Smooth muscle cell of trachea (primary cell): ENCODE measurements around the gene MERTK. TPM values are rescaled to one million over a fixed set of nuclear protein-coding genes. Genes with fewer than 3 reads are reported as not detected.

Experiments used
- total RNA-seq: library from RNA; depleted of rRNA; stranded (reverse); fragments of >200 nt; gene quantifications from 2 replicates; pipeline ENCODE4 v1.2.1, GENCODE V29; 2014

Gene MERTK
- 0.29 and 0.99 TPM in 2 replicates for total RNA-seq

GRCh38 chr2:111897924-111898702 is at the start of gene MERTK:
Gene MERTK (plus strand): TSS chr2:111898607. CDS start chr2:111898736, 129 bp downstream.

GRCh38 chr2:111883661-111884591 is 14.5 kb upstream of the MERTK start, which contains the start of gene ANAPC1:
Gene ANAPC1 (minus strand): TSS chr2:111884193. CDS start chr2:111880825, 3,368 bp downstream.

GRCh38 chr2:112054847-112055729 is 156.7 kb downstream of the MERTK start, which contains the start of gene TMEM87B:
Gene TMEM87B (plus strand): TSS chr2:112055269. CDS start chr2:112055592, 323 bp downstream.

Other genes with a start within 250 kb of the MERTK start
- 42.7 and 51.9 TPM in 2 replicates for gene ANAPC1, start 14.4 kb upstream of the MERTK start, total RNA-seq
- 20.9 and 30.3 TPM in 2 replicates for gene TMEM87B, start 156.7 kb downstream of the MERTK start, total RNA-seq
- gene FBLN7, start 239.8 kb downstream of the MERTK start, total RNA-seq: 0.17 and 0.29 TPM in 2 replicates